Sigmoid colon (tissue), 4 donors: ENCODE measurements around the gene LHX2.

Experiments used
- EP300 ChIP-seq, 4 donors: sonication (generic); formaldehyde crosslinking; IDR thresholded peaks; one replicate each; pipeline ENCODE4 v1.6.1; 2017; ENCODE audit warnings: antibody characterized with exemption in 4 of 4
- POLR2AphosphoS5 ChIP-seq, 4 donors: sonication (generic); formaldehyde crosslinking; IDR thresholded peaks; one replicate each; pipeline ENCODE4 v1.6.1; 2017; ENCODE audit warnings: antibody characterized with exemption in 4 of 4

- TF ChIP-seq EP300 (IDR thresholded peaks at IDR 0.05): no peak
- no peak for TF ChIP-seq POLR2AphosphoS5 (IDR thresholded peaks at IDR 0.05)
These were observed 45.5 kb upstream of the LHX2 start for GRCh38 chr9:123965801-123966686.
